ENCODE data around the gene DDX50.

- no peak for TF ChIP-seq POLR2A (IDR thresholded peaks at IDR 0.05)
- no peak for TF ChIP-seq CTCF (IDR thresholded peaks at IDR 0.05)
Measured at GRCh38 chr10:68900427-68901104, 549 bp upstream of the DDX50 start.
